GM12875 (cell line): ENCODE data around the gene CCDC88C.

Experiments
- H3K4me3 ChIP-seq: one replicate; pipeline ENCODE4 v1.5.1; 2011; ENCODE audit warnings: low read depth, low read length, control low read depth
- CTCF ChIP-seq: IDR thresholded peaks from 2 replicates; pipeline ENCODE4 v1.5.1; 2011; ENCODE audit warnings: low read depth, mild to moderate bottlenecking, control low read depth, inconsistent platforms, low read length, moderate library complexity, borderline replicate concordance; ENCODE audit not compliant: insufficient read depth

The CCDC88C gene

GRCh38 chr14:91406982-91407381 is 10.6 kb downstream of the CCDC88C start:
- TF ChIP-seq CTCF = no peak
- no peak overlapping the region for H3K4me3 ChIP-seq

GRCh38 chr14:91406451-91406850 is 11.2 kb downstream of the CCDC88C start:
- TF ChIP-seq CTCF = no peak
- H3K4me3 ChIP-seq = no peak overlapping the region

- TF ChIP-seq CTCF = no peak
- no peak overlapping the region for H3K4me3 ChIP-seq
These were observed 11.7 kb downstream of the CCDC88C start for GRCh38 chr14:91405724-91406435.

GRCh38 chr14:91405241-91405721 is 12.3 kb downstream of the CCDC88C start:
- no peak for TF ChIP-seq CTCF
- H3K4me3 ChIP-seq = no peak overlapping the region

GRCh38 chr14:91402771-91403600 is 14.6 kb downstream of the CCDC88C start:
- H3K4me3 ChIP-seq = no peak overlapping the region
- no peak for TF ChIP-seq CTCF

- TF ChIP-seq CTCF = no peak
- H3K4me3 ChIP-seq = no peak overlapping the region
These were observed 15.3 kb downstream of the CCDC88C start for GRCh38 chr14:91402348-91402747.

- TF ChIP-seq CTCF = no peak
- H3K4me3 ChIP-seq = no peak overlapping the region
These were observed 15.9 kb downstream of the CCDC88C start for GRCh38 chr14:91401751-91402150.
